Sigmoid colon (tissue), 7 donors: ENCODE results near the gene BIRC2. TPM values are rescaled to one million over a fixed set of nuclear protein-coding genes. Genes with fewer than 3 reads are reported as not detected.
"Not testable (repeated sequence)": the region's sequence is repeated elsewhere in the genome, so short reads cannot be mapped to it uniquely, and the experiment has no call there.

ENCODE experiments used
- DNase-seq: peaks from one replicate; pipeline ENCODE4 v3.0.0-alpha.2; 2019
- H3K27ac ChIP-seq, 4 donors: fragments of 200-600 bp; sonication (generic); one replicate each; pipeline ENCODE4 v1.5.1; 2016 to 2019; ENCODE audit warnings: mild to moderate bottlenecking in 1 of 4
- H3K27me3 ChIP-seq, 3 donors: fragments of 200-600 bp; sonication (generic); one replicate each; pipeline ENCODE4 v1.5.1; 2019; ENCODE audit warnings: mild to moderate bottlenecking in 1 of 3
- H3K36me3 ChIP-seq, 4 donors: fragments of 200-600 bp; sonication (generic); one replicate each; pipeline ENCODE4 v1.5.1; 2016 to 2019
- H3K4me1 ChIP-seq, 4 donors: fragments of 200-600 bp; sonication (generic); one replicate each; pipeline ENCODE4 v1.5.1; 2017 to 2019
- H3K4me3 ChIP-seq, 4 donors: fragments of 200-600 bp; sonication (generic); one replicate each; pipeline ENCODE4 v1.5.1; 2017 to 2019; ENCODE audit warnings: mild to moderate bottlenecking in 2 of 4, moderate library complexity in 1 of 4
- H3K9me3 ChIP-seq, 4 donors: fragments of 200-600 bp in 3 of 4; sonication (generic) in 3 of 4; one replicate each; pipeline versions ENCODE4 v1.5.1 to v1.6.1; 2013 to 2019
- CTCF ChIP-seq, 4 experiments: fragments of 450-650 bp in 3 of 4; fragments of 200-600 bp in 1 of 4; IDR thresholded peaks; one replicate each; pipeline ENCODE4 v1.5.1; 2016 to 2019; ENCODE audit warnings: antibody characterized with exemption in 4 of 4, mild to moderate bottlenecking in 3 of 4, moderate library complexity in 2 of 4
- EP300 ChIP-seq, 4 donors: sonication (generic); formaldehyde crosslinking; IDR thresholded peaks; one replicate each; pipeline ENCODE4 v1.6.1; 2017; ENCODE audit warnings: antibody characterized with exemption in 4 of 4
- POLR2A ChIP-seq, 2 donors: fragments of 450-650 bp; IDR thresholded peaks; one replicate each; pipeline ENCODE4 v1.6.1; 2016; ENCODE audit warnings: antibody characterized with exemption in 2 of 2, mild to moderate bottlenecking in 2 of 2, moderate library complexity in 2 of 2
- POLR2AphosphoS5 ChIP-seq, 4 donors: sonication (generic); formaldehyde crosslinking; IDR thresholded peaks; one replicate each; pipeline ENCODE4 v1.6.1; 2017; ENCODE audit warnings: antibody characterized with exemption in 4 of 4
- WGBS, 2 donors: extraction: QIAGEN DNeasy Blood & Tissue Kit; methylation state at CpG; one replicate each; pipeline ENCODE4 v1.1.7; 2013; 5-methylcytosine and 5-hydroxymethylcytosine counted together
- intact Hi-C: fragments of 100-400 bp; cut with DNase I; formaldehyde crosslinking; loops from one replicate; pipeline ENCODE4 v1.15.1; 2023
- polyA plus RNA-seq, 3 donors: library from polyadenylated mRNA; stranded (reverse); fragments of 200-250 nt; gene quantifications; one replicate each; pipeline ENCODE4 v1.2.3, GENCODE V29; 2013
- total RNA-seq, 4 donors: library from RNA; depleted of rRNA; stranded (reverse); fragments of >200 nt; gene quantifications; one replicate each; pipeline ENCODE4 v1.1.0, GENCODE V29; 2016
- donor health status: healthy with polysubstance abuse.
- donor health status: Bipolar disorder and iron deficiency.
- donor health status: healthy.

Gene BIRC2
- total and polyA plus RNA-seq, 7 donors = 24.7 to 56.0 (median 41.4) TPM

GRCh38 chr11:102361086-102362031, 14.3 kb downstream of the BIRC2 start:
- no peak for DNase-seq
- Histone ChIP-seq H3K4me1 (peaks cover 0 to 4% (median 2%) of the 10 kb centered on the region in 4 donors), H3K36me3 (peaks cover 4 to 65% (median 35%) of the 10 kb centered on the region in 4 donors), H3K27me3 (no peaks in the 10 kb centered on the region), H3K9me3 (no peaks in the 10 kb centered on the region), H3K4me3 (no peak overlapping the region), H3K27ac (no peak overlapping the region)
- whole genome bisulfite sequencing, 2 donors = 84 to 95% methylated on average over 5 of the region's 5 CpGs
- TF ChIP-seq CTCF (IDR thresholded peaks at IDR 0.05) (no peak), EP300 (IDR thresholded peaks at IDR 0.05) (no peak), POLR2A (IDR thresholded peaks at IDR 0.05) (no peak), POLR2AphosphoS5 (IDR thresholded peaks at IDR 0.05) (no peak)
- intact Hi-C loops = no loop called here

DNA sequence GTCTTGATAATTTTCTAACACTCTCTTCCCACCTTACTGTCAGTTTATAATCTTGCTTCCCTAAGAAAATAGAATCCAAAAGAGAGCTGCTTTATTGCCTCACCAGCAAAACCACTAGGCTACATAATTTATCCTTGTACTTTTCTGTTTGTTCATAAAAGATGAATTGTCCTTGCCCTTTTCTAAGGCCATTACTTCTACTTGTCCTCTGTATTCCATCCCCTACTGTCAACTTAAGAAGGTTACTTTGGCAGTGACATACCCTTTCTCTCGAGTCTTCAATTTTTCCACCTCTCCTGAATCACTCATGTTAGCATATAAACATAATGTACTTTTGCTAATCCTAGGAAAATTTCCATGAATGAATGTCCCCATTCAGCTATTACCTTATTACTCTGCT, 18.0 kb downstream of the BIRC2 start:
- Histone ChIP-seq H3K27me3 (no peaks in the 10 kb centered on the region), H3K4me1 (peaks cover 0 to 12% (median 4%) of the 10 kb centered on the region in 4 donors), H3K27ac (no peak overlapping the region), H3K36me3 (peaks cover 10 to 77% (median 42%) of the 10 kb centered on the region in 4 donors), H3K4me3 (no peak overlapping the region), H3K9me3 (no peaks in the 10 kb centered on the region)
- 85 to 97% methylated on average over 1 of the region's 1 CpG for WGBS, 2 donors
- intact Hi-C loops = no loop called here
- TF ChIP-seq CTCF (IDR thresholded peaks at IDR 0.05) (no peak), POLR2AphosphoS5 (IDR thresholded peaks at IDR 0.05) (no peak), EP300 (IDR thresholded peaks at IDR 0.05) (no peak), POLR2A (IDR thresholded peaks at IDR 0.05) (no peak)
- no peak for DNase-seq

GRCh38 chr11:102367364-102367763, 20.4 kb downstream of the BIRC2 start:
- Histone ChIP-seq H3K4me3 (no peak overlapping the region), H3K9me3 (no peaks in the 10 kb centered on the region), H3K36me3 (peaks cover 6 to 60% (median 30%) of the 10 kb centered on the region in 4 donors), H3K27ac (no peak overlapping the region), H3K27me3 (no peaks in the 10 kb centered on the region), H3K4me1 (peaks cover 0 to 12% (median 4%) of the 10 kb centered on the region in 4 donors)
- intact Hi-C loops = no loop called here
- DNase-seq = no peak
- TF ChIP-seq POLR2AphosphoS5 (IDR thresholded peaks at IDR 0.05) (no peak), POLR2A (IDR thresholded peaks at IDR 0.05) (no peak), EP300 (IDR thresholded peaks at IDR 0.05) (no peak), CTCF (IDR thresholded peaks at IDR 0.05) (no peak)
- 25 to 52% methylated on average over 6 of the region's 6 CpGs for WGBS, 2 donors

DNA sequence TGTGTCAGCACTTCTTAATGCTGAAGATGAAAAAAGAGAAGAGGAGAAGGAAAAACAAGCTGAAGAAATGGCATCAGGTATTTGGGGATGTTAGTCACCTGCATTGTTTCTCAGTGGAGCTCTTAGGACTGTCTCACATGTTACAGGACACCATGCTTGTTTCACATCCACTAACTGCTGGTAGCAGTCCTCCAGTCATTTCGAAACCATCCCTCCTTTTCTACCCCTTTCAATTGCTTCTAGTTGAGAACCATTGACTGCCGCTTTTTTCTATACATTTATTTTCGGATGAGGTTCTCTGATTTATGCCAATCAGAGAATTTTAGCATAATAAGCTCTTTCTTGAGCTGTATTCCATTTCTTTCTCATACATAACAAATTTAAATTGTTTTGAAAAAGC, 21.5 kb downstream of the BIRC2 start:
- Histone ChIP-seq H3K4me1 (peaks cover 0 to 12% (median 4%) of the 10 kb centered on the region in 4 donors), H3K27ac (no peak overlapping the region), H3K4me3 (no peak overlapping the region), H3K27me3 (no peaks in the 10 kb centered on the region), H3K9me3 (no peaks in the 10 kb centered on the region), H3K36me3 (peaks cover 6 to 51% (median 22%) of the 10 kb centered on the region in 4 donors)
- 88 to 95% methylated on average over 3 of the region's 3 CpGs for whole genome bisulfite sequencing, 2 donors
- intact Hi-C loops = no loop called here
- TF ChIP-seq EP300 (IDR thresholded peaks at IDR 0.05) = no peak
- TF ChIP-seq CTCF (IDR thresholded peaks at IDR 0.05) = no peak
- TF ChIP-seq POLR2A (IDR thresholded peaks at IDR 0.05) = no peak
- TF ChIP-seq POLR2AphosphoS5 (IDR thresholded peaks at IDR 0.05) = no peak
- DNase-seq = no peak

- H3K27me3 ChIP-seq, intact Hi-C loops, DNase-seq, H3K9me3 ChIP-seq, H3K27ac ChIP-seq, H3K4me3 ChIP-seq: not testable (repeated sequence)
- WGBS, 2 donors = 82 to 85% methylated on average over 31 of the region's 31 CpGs
- H3K4me1 ChIP-seq = peaks cover 0 to 13% (median 7%) of the 10 kb centered on the region in 4 donors
- H3K36me3 ChIP-seq = peaks cover 0 to 45% (median 18%) of the 10 kb centered on the region in 4 donors
These were observed 27.8 kb downstream of the BIRC2 start for GRCh38 chr11:102374633-102375424.
